ENCODE measurements around the gene GPR26.

DNA sequence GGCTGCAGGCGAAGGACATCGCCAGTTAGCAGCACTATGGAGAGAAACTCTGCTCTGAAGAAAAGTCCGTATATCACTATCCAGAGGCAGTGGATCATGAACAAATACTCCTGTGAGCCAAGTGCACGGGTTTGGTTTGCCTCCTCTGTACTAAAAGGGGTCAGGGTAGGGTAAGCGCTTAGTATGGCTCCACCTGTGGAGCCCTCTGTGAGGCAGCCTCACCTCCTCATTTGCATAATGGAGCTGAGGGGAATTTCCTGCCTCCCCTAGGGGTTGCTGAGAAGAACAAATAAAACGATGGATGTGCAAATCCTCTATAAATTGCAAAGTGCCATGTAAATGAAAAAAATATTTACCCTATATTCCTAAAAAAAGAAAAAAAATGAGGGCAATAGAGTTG is 63.4 kb downstream of the GPR26 start:
- TF ChIP-seq POLR2A (IDR thresholded peaks at IDR 0.05) (no peak), POLR2AphosphoS5 (IDR thresholded peaks at IDR 0.05) (no peak)
